IMR-90 (cell line): ENCODE results near the gene EZR.

ENCODE experiments used
- CTCF ChIP-seq: conservative IDR thresholded peaks from 2 replicates; pipeline ENCODE4 v1.5.1; 2012; ENCODE audit warnings: mild to moderate bottlenecking, low read depth, low read length, improper control_type of control experiment
- SMC3 ChIP-seq: fragments of 150-350 bp; IDR thresholded peaks from 2 replicates; pipeline ENCODE4 v1.6.1; 2016; ENCODE audit warnings: low read depth, mild to moderate bottlenecking, antibody characterized with exemption, low read length, moderate library complexity

DNA sequence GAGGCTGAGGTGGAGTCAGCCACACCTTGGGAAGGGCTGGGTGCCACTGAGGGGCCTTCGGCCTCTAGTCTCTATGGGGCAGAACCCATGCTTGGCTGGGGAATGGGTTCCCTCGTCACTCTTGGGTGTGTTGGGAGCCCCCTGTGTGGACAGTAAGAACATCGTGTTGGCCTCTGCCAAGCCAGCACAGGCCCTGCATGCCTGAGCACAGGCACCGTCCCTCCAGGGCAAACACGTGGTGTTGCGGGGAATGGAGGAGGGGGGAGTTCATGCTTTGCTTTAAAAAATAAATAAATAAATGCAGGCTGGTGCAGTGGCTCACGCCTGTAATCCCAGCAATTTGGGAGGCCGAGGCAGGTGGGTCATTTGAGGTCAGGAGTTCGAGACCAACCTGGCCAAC is 63.0 kb downstream of the EZR start:
- TF ChIP-seq CTCF: no peak
- TF ChIP-seq SMC3: no peak
